Measurements from ENCODE around the gene INSR.

The INSR gene

DNA sequence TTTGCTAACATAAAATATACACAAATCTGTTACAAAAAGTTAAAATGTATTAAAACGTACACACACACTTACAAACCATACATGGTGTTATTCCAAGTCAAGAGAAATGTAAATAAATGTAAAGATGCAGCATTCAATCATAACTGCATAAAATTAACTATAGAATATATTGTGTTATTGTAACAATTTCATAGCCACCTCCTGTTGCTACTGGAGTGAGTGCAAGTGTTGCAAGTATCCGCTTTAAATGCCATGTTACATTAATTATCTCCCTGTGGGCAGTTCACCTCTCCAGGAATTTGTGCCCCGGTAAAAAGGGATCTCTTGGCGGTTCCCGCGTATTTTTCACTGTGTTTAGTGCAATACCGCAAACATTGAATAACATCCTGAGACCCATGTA is 3.5 kb upstream of the INSR start:
- no peak for DNase-seq (ENCODE audit: low read depth in 2 of 2)
- no peak overlapping the region for H3K4me3 ChIP-seq (replicated peaks in 1 of 2; ENCODE audit: low read depth in 2 of 2, low read length in 2 of 2)
- TF ChIP-seq, protein P1, sequence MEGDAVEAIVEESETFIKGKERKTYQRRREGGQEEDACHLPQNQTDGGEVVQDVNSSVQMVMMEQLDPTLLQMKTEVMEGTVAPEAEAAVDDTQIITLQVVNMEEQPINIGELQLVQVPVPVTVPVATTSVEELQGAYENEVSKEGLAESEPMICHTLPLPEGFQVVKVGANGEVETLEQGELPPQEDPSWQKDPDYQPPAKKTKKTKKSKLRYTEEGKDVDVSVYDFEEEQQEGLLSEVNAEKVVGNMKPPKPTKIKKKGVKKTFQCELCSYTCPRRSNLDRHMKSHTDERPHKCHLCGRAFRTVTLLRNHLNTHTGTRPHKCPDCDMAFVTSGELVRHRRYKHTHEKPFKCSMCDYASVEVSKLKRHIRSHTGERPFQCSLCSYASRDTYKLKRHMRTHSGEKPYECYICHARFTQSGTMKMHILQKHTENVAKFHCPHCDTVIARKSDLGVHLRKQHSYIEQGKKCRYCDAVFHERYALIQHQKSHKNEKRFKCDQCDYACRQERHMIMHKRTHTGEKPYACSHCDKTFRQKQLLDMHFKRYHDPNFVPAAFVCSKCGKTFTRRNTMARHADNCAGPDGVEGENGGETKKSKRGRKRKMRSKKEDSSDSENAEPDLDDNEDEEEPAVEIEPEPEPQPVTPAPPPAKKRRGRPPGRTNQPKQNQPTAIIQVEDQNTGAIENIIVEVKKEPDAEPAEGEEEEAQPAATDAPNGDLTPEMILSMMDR (IDR thresholded peaks at IDR 0.05; ENCODE audit: low read depth, low read length): no peak

DNA sequence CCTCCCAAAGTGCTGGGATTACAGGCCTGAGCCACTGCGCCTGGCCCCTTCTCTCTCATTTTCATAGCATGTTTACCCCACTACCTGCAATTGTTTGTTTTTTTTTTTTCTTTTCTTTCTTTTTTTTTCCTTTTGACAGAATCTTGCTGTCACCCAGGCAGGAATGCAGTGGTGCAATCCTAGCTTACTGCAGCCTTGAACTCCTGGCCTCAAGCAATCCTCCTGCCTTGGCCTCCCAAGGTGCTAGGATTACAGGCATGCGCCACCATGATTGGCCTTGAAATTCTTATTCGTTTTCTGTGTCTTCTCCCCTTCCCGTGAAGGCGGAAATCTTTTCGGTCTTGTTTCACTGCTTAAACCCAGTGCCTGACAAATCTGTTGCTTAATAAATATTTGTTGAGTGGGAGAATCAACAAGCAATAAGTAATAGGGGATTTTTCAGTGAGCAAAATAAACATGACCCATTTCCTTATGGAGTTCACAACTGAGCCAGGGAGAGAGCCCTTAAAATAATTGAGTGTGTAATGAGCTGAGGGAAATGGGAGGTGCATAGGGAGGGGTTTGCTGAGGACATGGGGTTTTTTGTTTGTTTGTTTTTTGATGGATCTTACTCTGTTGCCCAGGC is 1.8 kb upstream of the INSR start:
- TF ChIP-seq, protein P1 (IDR thresholded peaks at IDR 0.05; ENCODE audit: low read depth, low read length): no peak
- DNase-seq (ENCODE audit: low read depth in 2 of 2): no peak
- no peak overlapping the region for H3K4me3 ChIP-seq (replicated peaks in 1 of 2; ENCODE audit: low read depth in 2 of 2, low read length in 2 of 2)

DNA sequence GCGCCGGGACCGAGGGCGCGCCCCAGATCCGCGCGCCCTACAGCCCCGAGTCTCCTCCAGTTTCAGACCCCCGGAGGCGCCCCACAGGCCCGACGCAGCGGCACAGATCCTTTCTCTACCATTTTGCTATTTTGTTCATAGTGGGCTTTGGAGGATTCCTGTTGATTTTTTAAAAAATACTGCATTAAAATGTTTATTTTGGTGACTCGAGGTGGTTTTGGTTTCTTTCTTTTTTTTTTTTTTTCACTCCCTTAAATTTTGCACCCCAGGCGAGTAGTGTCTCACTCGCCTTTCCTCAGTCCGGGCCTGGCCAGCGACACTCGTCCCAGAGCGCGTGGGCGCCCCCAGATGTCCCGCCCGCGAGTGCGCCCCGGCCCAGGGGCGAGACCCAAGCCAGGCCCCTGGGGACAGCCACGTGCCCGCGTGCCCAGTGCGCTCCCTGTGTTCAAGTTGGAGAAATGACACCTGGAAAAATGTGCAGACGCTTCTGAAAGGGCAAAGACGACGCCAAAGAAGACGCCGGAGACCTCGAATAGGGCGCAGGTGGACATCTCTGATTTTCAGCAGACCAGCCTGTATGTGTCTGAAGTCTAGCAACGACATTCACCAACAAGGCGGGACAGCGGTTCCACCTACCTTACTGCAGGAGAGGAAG is 471 bp upstream of the INSR start:
- TF ChIP-seq, protein P1 (IDR thresholded peaks at IDR 0.05; ENCODE audit: low read depth, low read length): no peak
- H3K4me3 ChIP-seq (replicated peaks in 1 of 2; ENCODE audit: low read depth in 2 of 2, low read length in 2 of 2): peak overlapping the region; percentile 45 to 69
- peak; percentile 43 to 53 for DNase-seq (ENCODE audit: low read depth in 2 of 2)

DNA sequence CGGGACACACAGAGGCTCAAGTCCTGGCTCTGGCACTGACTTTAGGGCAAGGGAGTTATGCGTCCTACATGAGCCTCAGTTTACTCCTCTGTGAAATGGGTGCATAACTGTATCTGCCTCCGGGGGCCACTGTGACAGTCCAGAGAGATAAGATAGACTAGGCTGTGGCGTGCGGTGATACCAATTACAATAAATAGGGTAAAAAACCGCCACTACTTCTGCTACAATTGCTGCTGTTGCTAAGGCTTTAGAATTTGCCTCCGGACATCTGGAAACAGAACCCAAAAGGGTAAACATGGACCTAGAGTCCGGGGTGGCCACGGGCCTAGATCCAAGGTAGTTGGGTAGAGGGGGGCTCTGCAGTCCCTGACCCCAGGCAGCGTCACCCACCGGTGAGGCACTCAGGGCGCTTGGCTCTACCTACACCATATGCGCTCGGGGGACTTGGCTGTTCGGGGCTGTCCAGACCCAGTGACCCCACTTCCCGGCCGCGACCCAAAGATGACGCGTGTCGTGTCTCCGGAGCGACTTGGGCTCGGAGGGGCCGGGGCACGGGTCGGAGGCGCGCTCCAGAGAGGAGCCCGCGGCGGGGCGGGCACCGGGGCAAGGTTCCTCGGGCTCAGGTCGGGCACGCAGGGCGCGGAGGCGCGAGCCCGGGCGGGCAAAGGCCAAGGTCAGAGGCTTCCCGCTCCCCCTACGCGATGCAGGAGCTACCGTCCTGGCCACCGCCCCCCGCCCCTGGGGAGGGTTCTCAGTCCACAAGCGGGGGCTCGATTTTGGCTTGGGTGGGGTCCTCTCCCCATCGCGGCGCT is 1.1 kb downstream of the INSR start:
- peak in 1 of 2 donors; percentile 3 for DNase-seq (ENCODE audit: low read depth in 2 of 2)
- TF ChIP-seq, protein P1 (IDR thresholded peaks at IDR 0.05; ENCODE audit: low read depth, low read length): no peak
- H3K4me3 ChIP-seq (replicated peaks in 1 of 2; ENCODE audit: low read depth in 2 of 2, low read length in 2 of 2): peak overlapping the region; percentile 69 to 84

DNA sequence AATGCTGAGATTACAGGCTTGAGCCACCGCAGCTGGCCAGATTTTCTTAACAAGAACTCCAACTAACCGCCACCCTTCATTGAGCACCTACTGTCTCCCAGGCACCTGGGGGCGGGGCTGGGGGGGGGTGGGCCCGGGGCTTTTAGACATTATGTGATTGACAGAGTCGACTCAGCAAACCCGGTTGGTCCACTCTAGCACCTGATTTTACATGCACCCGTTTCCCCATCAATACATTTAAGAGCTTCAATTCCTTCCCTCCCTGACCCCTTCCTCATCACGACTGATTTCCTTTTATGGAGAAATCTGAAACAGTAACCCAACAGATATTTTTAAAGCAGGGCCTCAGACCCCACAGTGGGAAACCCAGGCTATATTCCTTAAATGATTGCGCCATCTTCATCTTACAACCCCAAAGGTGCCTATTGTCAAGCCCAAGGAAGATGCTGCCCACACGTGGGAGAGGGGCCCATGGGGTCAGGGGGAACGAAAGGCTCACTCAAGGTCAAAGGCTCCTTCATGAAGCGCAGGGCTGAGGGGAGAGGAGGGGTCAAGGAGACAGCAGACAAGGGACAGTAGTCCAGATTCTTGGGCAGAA is 1.8 kb downstream of the INSR start:
- peak overlapping the region in 1 of 2 donors; percentile 84 for H3K4me3 ChIP-seq (replicated peaks in 1 of 2; ENCODE audit: low read depth in 2 of 2, low read length in 2 of 2)
- TF ChIP-seq, protein P1 (IDR thresholded peaks at IDR 0.05; ENCODE audit: low read depth, low read length): no peak
- no peak for DNase-seq (ENCODE audit: low read depth in 2 of 2)

DNA sequence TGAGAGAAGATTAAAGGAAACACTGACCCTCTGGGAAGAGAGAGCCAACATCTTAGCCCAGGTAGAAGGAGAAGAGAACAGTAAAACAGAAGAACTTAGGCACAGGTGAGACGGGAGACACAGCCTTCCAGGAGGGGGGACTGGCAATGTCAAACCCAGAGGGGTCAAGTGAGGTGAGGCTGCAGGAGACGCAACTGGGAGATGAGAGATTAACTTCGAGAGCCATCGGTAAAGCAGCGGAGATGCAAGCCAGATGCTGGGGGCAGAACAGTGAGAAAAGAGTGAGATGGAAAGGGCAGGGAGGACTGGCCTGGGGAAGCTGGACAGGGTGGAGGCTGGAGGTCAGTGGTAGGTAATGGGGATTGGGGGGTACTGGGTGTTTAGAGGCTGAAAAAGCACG is 5.2 kb downstream of the INSR start:
- TF ChIP-seq, protein P1 (IDR thresholded peaks at IDR 0.05; ENCODE audit: low read depth, low read length): no peak
- H3K4me3 ChIP-seq (replicated peaks in 1 of 2; ENCODE audit: low read depth in 2 of 2, low read length in 2 of 2): no peak overlapping the region
- no peak for DNase-seq (ENCODE audit: low read depth in 2 of 2)
